Stimulated activated CD4-positive, alpha-beta T cell treated with anti-CD3 and anti-CD28 coated beads, Interleukin-4, amount 100 ng/mL, for 48 hours (primary cell): ENCODE data around the gene TMEM263.
A peak's percentile ranks its signal among the peaks of the same experiment; 100 is the strongest.

Experiments
- DNase-seq, 2 donors: peaks; one replicate each; pipeline ENCODE4 v3.0.0-alpha.2; 2020; ENCODE audit warnings: low read depth in 2 of 2

Gene TMEM263

DNA sequence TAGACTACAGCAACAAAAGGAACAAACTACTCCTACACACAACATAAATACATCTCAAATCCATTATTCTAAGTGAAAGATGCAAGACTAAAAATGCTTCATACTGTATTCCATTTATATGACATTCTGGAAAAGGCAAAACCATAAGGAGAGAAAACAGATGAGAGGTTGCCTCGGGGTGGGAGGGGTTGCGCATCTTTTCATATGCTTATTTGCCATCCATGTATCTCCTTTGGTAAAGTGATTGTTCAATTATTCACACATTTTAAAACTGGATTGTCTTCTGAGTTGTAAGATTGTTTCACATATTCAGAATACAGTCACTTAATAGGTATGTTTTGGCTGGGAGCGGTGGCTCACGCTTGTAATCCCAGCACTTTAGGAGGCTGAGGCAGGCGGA, 5.1 kb upstream of the TMEM263 start:
- DNase-seq, result no peak

DNA sequence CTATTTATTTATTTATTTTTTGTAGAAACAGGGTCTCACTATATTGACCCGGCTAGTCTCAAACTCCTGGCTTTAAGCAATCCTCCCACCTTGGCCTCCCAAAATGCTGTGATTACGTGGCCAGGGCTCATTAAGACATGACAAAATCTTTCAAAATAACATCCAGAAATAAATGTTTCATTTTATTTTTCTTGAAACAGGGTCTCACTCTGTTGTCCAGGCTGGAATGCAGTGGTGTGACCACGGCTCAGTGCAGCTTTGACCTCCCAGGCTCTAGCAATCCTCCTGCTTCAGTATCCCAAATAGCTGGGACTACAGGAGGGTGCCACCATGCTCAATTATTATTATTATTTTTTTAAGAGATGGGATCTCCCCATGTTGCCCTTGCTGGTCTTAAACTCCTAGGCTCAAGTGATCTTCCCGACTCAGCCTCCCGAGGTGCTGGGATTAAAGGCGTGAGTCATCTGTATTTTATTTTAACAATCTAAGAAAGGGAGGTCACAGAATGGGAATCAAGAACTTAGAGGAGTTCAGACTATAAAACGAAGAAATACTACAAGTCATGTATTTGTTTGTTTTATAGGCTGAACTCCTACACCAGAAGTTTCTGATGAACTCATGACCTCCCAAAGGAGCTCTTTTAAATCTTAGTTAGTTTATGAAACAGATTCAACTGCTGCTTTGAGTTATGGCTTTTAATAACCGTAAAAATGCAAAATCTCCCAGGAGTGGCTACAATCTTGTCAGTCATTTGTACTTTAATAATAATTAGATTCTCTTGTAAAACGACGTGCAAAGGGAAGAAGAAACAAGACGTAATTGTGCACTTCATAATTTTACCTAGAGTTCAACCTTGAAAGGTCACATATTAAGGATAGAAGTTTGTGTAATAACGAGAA, 2.1 kb upstream of the TMEM263 start:
- DNase-seq, result no peak

DNA sequence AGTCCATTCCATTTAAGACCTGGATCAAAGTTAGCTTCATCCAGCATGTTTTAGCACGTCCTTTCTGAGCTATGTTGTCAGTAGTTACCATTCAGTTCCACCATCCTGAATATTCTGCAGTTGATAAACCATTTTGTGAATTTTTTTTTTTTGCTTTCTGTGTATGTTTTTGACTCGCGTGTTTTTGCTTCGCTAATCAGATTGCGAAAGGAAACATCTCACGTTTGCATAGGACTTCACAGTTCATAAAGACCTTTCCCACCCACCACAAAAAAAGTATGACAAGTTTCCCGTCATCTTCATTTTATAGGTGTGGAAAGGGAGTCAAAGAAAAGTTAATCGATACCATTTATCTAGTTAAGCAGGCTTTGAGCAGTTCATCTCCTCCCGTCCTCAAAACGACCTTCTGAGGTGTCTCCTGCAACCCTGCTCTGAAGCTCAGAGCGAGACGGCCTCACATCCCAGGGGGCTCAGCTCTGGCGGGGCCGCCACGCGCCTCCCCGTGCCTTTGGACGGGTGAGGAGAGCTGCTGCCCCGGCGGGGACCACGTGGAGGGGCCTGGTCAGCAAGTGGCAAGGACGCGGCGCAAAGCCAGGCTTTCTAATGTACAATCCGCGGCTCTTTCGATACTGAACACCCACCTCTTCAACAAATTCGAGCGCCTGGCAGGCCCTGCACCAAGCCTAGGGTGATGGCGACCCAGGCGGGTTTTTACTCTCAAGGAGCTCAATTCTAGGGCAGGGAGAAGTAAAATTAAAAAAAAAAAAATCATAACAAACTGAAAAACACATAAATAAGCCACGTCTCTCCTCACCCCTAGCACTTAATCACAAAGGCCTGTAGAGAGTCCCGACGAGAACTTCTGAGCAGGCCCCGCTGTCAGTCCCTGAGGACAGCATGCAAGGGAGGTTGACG, 988 bp upstream of the TMEM263 start:
- DNase-seq, result no peak

DNA sequence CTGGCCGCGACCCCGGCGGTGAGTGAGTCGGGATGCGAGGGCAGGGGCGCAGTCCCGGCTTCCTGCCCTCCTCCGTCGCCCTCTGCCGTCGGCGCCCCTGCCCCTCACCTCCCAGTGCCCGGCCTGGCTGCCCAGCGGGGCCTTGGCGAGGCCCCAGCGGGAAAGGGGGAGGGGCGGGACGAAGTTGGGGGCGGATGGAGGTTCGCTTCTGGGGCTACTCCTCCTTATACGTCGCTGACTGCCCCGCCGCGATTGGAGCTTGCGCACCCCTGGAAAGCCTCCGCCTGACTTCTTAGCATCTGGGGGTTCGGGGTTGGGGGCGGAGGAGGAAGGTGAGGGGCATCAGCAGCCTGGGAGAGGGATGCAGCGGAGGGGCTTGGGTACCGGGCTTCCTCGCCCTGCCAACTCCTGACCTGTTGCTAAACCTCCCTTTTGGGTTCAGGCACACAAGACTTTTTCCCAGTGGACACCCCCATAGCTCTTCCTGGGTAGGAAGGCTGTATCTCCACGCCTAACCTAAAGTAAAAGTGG, 406 bp downstream of the TMEM263 start:
- DNase-seq, result peak; percentile 49 to 53

DNA sequence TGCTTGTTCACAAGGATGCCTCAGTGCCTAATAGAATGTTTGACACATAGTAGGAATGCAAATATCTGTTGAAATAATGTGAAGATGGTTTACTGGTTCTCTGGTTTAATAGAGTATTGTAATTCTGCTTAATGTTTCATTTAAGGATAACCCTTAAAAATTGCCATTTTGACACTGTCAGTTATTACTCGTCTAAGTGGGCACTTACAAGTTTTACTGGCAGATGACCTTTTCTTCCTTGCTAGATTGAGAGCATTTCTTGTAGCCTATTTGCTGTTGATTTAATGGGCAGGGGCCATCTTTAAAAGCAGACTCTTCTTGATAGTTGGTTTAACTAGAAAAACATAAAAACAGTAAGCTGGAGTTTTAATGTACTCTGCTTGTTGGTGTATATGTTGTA, 1.9 kb downstream of the TMEM263 start:
- DNase-seq, result no peak

DNA sequence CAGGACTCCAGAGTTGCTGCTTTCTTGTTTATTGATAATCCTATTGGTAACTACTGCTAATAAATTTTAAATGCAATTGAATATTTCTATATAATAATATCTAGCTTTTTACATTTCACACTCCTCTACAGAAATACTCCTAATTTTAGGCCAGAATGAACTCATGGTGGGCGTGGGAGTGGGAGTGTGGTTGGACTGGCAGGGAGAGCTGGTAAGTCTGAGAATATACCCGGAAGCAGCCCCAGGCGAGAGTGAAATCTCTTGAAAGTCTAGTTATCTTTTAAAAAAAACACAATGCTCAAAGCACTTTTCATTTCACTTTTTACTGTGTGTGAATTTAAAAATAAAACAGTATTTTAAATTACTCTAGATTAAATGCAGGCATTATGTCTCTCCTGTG, 4.7 kb downstream of the TMEM263 start:
- DNase-seq, result no peak

DNA sequence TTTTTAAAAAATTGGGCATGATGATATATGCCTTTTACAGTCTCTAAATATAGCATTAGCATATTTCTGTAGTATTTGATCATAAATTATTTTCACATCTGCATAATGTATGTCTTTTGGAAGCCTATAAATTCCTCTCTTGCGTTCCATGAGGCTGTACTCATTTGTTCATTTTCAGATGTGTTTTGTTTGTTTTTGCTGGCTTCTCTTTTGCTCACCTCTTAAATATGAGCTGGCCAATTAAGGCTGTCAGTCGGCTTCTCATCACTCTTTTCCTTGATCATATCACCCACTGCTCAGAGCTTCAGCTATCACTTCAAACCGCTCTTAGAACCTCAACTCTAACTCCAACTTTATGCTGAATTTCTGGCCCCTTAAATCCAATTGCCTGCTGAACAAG, 6.6 kb downstream of the TMEM263 start:
- no peak for DNase-seq

DNA sequence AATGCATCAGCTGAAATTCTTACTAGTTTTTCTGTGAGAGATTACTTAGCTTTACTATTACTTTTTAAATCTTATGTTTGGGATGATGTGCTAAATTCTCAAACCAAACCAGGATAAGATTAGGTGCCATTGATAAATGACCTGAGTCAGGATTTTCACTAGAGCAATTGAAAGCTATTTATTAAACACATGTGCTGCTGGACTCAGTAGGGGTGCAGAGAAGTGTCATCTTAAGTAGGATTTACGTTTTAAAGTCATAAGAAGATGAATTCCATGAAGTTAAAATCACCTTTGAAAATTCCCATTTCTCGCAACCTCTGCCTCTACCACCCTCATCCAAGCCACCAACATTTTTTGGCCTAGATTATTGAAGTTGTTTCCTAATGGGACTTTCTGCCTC, 8.8 kb downstream of the TMEM263 start:
- no peak for DNase-seq

DNA sequence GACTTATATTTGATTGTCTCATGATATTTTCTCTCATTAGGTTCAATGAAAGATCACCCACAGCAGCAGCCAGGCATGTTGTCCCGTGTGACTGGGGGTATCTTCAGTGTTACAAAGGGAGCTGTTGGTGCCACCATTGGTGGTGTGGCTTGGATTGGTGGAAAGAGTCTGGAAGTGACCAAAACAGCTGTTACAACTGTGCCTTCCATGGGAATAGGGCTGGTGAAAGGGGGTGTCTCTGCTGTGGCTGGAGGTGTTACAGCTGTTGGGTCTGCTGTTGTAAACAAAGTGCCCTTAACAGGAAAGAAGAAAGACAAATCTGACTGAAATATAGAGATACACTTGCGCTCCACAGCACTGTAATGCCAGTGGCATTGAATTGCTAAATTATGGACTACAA, 15.4 kb downstream of the TMEM263 start:
- DNase-seq, result no peak

DNA sequence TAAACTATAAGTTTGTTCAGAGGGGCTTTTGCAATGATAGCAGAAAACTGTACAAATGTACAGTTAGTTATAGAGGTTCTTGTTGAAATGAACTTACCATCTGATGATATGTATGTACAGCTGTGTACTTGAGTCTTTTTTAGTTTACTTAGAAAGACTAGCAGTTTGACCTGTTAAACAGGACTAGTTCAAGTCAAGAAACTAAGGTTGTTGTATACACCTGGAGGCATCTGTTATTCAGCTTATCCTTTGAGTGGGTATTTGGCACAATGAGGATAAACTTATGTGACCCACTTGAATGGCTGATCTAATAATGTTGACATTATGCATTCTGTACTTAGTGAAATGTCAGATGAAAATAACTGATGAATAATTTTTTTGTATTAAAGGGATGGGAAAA, 17.8 kb downstream of the TMEM263 start:
- DNase-seq, result no peak

DNA sequence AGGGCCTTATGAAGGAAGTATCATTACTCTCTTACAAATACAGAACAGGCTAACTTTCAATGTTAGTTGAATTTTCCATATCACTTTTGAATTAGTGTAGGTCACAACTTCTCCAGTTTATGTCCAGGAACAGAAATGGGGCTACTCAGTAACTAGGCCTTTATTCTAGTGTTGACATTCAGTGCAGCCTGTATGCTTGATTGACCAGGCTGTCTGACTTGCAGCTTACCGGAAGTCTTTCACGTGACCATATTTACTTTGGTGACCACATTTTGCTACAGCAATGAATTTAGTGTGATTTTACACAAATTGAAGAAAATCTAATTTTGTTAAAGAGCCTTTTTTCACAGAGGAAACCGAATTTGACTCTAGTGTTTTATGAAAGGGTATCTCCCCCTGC, 18.8 kb downstream of the TMEM263 start:
- no peak for DNase-seq

DNA sequence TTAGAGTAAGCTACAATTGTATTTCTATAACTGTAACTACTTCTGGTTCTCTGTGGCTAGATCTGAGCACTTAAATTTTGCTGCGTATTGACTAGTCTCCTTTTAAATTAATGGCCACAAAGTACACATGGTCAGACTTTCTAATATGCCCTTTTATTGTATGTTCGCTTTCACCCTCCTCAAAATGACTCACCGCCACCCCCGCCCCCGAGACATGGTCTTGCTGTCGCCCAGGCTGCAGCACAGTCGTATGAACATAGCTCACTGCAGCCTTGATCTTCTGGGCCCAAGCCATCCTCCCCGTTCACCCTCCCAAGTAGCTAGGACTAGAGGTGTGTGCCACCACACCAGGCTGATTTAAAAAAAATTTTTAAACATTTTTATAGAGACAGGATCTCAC, 19.4 kb downstream of the TMEM263 start:
- no peak for DNase-seq

DNA sequence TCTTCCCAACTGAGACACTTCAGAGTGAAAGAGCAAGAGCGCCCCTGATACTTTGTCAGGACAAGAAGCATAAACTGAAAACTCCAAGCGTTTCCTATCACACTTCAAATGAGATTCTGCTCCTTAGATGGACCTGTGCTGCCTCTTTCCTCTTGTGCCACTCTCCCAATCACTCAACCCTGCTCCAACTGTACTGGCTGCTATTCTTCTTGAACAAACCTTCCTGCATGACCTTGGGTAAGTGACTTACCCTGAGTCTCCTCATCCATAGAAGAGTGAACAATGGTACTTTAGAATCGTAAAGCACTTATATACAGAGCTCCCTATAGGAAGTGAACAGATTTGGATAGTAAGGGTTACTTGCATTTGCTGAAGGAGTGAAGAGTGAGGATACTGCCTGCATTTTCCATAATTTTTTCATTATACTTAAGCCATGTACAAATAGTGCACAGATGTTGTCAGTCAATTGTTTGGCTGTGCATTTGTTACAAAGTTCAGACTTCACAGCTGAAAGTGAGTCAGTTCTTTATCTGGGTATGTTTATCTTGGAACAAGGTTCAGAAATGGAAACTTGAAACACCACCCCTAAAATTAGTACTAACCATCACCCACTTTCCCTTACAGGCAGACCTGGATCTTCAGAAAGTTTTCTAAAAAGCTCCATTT, 20.4 kb downstream of the TMEM263 start:
- DNase-seq, result no peak

DNA sequence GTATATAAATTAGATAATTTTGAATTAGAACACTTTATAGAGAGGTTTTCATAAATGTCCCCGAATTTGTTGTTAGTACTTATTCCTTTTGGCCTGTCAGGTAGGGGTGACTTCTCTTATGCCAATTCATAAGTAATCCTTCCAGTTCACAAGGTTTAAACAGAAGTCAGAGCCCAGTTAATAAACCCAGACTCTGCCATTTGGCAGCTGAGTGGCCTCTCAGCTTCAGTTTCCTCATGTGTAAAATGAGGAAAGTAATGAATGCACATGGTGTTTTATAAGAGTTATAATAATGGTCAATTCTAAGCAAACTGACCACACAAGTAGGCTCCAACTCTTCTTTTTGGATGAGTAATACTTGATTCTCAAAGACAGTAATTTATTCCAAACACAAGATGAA, 21.0 kb downstream of the TMEM263 start:
- DNase-seq, result no peak

DNA sequence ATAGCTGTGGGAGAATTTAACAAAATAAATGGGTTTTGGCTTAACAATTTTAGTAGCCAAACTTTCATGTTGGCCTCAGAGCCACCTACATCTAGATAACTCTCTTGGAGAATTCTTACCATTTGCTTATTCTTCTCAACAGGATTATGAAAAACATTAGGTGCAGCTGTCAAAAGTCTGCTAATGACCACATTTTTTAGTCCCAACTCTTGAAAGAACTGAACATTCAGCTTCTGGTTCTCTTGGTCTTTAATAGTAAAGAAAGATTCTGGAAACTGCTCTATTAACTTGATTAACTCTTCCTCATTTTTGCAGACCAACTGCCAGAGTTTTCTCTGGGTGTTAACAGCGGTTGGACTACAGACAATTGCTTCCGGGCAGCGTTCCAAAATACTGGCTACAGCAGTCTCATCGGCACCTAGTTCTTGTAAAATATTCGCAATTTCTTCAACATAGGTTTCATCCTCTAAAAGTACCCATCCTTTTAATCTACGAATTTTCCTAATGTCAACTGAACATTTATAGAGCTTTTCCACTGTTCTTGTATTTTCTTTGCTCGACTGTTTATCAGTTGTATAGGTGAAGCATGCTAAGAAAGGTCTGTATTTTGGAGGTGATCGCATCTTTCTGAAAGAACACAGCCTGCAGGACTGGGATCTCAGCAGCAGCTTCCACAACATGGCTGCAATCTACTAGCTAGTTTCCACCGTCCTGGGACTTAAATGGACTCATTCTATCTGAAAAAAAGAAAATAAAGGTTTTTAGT, 22.5 kb downstream of the TMEM263 start:
- DNase-seq, result no peak

DNA sequence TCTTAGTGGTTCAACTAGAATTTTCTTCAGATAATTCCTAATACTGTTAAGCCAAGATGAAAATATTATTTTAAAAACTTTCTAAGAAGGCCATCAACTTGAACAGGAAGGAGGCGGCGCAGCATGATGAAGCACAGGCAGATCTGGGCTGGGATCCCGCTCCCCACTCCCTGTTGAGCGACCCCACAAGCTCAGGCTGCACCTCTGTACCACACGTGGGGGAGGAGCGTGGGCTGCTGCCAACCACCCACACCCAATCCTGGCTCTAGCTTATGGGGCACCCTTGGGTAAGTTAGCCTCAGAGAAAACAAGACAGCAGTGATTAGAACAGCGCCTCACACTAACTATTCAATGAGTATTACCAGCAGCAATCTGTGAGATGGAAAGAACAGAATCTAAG, 25.2 kb downstream of the TMEM263 start:
- DNase-seq, result no peak

DNA sequence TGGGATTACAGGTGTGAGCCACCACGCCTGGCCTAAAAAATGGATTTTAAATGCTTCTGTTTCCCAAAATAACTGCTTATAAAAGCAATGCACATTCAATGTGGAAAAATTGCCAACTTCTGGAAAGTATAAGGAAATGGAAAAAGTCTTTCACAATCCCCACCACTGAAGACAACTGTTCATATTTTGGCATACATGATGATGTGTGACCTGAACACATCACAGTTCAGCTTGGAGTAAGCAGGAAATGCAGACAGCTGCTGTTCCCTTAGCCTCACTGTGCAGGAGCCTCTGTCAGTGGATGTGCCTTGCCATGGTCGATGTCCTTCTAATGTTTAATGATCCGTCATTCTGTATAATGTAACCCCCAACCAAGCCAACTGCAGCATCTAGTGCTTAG, 26.1 kb downstream of the TMEM263 start:
- no peak for DNase-seq

DNA sequence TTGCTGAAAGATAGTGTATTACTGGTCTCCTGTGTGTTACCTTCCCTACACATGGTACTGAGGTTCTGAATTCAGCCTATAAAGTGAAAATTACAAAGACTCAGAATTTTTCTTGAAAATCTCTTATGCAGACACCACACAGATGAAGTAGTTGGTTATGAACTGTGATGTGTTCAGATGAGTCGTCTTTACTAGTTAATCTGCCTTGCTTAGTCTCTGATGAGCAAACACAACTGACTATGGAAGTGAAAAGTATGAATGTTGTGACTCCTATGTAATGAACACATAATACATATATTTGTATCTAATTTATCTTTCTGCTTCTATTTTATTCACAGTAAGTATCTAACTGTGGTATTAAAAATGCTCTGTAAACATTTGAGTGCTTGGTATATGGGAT, 26.5 kb downstream of the TMEM263 start:
- DNase-seq, result no peak

DNA sequence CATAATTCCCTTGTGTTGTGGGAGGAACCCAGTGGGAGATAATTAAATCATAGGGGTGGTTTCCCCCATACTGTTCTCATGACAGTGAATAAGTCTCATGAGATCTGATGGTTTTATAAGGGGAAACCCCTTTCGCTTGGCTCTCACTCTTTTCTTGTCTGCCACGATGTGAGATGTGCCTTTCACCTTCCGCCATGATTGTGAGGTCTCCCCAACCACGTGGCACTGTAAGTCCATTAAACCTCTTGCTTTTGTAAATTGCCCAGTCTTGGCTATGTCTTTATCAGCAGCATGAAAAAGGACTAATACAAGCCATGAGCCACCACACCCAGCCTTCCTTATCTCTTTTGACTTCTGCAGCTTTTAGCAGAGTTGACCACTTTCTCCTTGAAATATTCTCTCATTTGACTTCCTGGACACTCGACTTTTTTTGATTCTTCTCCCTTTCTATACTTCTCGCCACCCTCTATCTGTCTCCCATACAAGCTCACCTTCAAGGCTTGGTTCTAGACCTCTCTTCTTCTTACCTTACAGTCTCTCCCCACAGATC, 29.0 kb downstream of the TMEM263 start:
- DNase-seq, result no peak

DNA sequence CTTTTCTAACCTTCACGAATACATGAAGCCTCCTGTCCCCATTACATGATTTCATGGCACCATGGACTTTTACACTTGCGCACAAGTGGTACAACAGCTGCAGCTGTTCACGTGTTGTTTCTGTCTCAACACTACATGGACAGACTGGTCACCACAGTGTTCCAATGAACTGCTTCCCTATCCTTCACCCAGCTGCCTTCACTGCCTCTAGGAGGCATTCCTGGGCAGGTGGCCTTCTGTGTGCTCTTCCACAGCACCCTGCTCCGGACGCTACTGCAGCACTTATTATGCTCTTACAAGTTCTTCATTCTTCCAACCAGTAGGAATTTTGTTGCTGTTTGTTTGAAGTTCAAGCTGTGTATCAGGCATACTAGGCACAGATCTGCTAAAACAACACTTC, 29.8 kb downstream of the TMEM263 start:
- DNase-seq, result no peak

DNA sequence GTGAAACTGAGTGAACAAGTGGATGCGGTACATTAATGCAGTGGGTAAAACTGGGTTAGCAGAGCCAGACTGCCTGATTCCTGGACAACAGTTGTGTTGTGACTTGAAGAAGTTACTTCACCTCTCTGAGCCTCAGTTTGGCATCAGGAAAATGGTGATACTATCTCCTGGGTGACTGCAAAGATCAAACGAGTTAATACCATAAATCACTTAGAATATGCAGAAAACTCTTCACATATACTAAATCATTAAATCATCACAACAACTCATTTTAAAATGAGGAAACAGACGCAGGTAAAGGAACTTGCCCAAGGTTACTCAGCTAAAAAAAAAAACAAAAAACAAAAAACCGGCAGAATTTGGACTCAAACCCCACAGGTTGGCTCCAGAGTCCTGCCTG, 30.4 kb downstream of the TMEM263 start:
- DNase-seq, result no peak
